ENCODE measurements around the gene KRT14. TPM values are rescaled to one million over a fixed set of nuclear protein-coding genes. Genes with fewer than 3 reads are reported as not detected.
"Not testable (repeated sequence)": the region's sequence is repeated elsewhere in the genome, so short reads cannot be mapped to it uniquely, and the experiment has no call there.

Gene KRT14
- total RNA-seq, 1 experiment from 2014 or later: not detected

DNA sequence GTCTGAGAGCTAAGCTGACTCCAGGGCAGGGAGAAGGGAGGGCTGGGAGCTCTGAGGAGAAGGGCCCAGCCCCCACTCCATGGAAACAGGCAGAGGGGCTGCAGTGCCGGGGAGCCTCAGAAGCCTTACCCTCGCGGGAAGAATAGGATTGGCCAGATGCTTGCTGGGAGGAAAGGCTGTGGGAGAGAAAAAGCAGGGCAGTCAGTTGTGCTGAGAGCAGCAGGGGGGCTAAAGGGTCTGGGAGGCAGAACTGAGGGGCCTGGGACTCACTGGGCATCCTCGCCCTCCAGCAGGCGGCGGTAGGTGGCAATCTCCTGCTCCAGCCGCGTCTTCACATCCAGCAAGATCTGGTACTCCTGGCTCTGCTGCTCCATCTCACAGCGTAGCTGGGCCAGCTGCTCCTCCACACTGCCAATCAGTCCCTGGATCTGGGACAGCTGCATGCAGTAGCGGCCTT, 23.4 kb upstream of the KRT14 start:
- H3K79me1 ChIP-seq (ENCODE audit: insufficient read depth, low read depth, low read length, poor library complexity, severe bottlenecking); H3K9ac ChIP-seq (ENCODE audit: extremely low read depth, insufficient read length, low read length); H3K9me3 ChIP-seq (ENCODE audit: control insufficient read depth, low read depth, low read length); H2BK5ac ChIP-seq (ENCODE audit: insufficient read length, low read length); H3K4me3 Mint-ChIP-seq; H3K27ac Mint-ChIP-seq; H2BK120ac ChIP-seq (ENCODE audit: low read depth, low read length, poor library complexity, severe bottlenecking); H3K23ac ChIP-seq (ENCODE audit: insufficient read length, low read depth, low read length); H3K79me2 ChIP-seq (ENCODE audit: insufficient read depth, low read length); H3T11ph ChIP-seq (ENCODE audit: low read length); H2BK15ac ChIP-seq (ENCODE audit: low read depth, low read length); H2AFZ ChIP-seq (ENCODE audit: low read length); H4K20me1 ChIP-seq (ENCODE audit: control insufficient read depth, insufficient read depth, insufficient read length); H3K4ac ChIP-seq (ENCODE audit: low read depth, low read length); H2AK5ac ChIP-seq (ENCODE audit: insufficient read length, low read length); H3K56ac ChIP-seq (ENCODE audit: insufficient read length, low read depth, low read length); H3K18ac ChIP-seq (ENCODE audit: insufficient read length, low read depth, low read length); H2BK20ac ChIP-seq (ENCODE audit: low read depth, low read length, poor library complexity, severe bottlenecking); H4K5ac ChIP-seq (ENCODE audit: insufficient read length, low read depth, low read length); H3K14ac ChIP-seq (ENCODE audit: insufficient read depth, low read length); H3K4me1 ChIP-seq (ENCODE audit: insufficient read depth, low read length); H4K8ac ChIP-seq (replicated peaks; ENCODE audit: insufficient read length, low read depth, low read length); H3K4me2 ChIP-seq (ENCODE audit: insufficient read depth, insufficient read length, low read length); H3K27ac ChIP-seq (ENCODE audit: insufficient read length, low read depth, low read length); H3K23me2 ChIP-seq (ENCODE audit: insufficient read length, low read depth, low read length, poor library complexity, severe bottlenecking); H2BK12ac ChIP-seq (ENCODE audit: insufficient read length, low read depth, low read length); H4K91ac ChIP-seq (ENCODE audit: insufficient read length, low read depth, low read length); H3K27me3 ChIP-seq (ENCODE audit: insufficient read depth, low read length): not testable (repeated sequence)
- peak; percentile 72 for TF ChIP-seq CTCF (conservative IDR thresholded peaks at IDR 0.05)
- Mint-ChIP-seq H3K27me3 (ENCODE audit: low read depth) (peaks cover 24% of the 10 kb centered on the region), H3K4me1 (peaks cover 6 to 10% of the 10 kb centered on the region in 2 experiments), H3K9me3 (peaks cover 14 to 16% of the 10 kb centered on the region in 2 experiments), H3K36me3 (ENCODE audit: insufficient read depth in 1 of 3, low read depth in 3 of 3) (peaks cover 1 to 13% (median 6%) of the 10 kb centered on the region in 3 experiments; a peak in 5 of 7 replicates)
- no CpG with 5 or more reads among the region's 10 CpGs for WGBS (ENCODE audit: extremely low coverage, insufficient read length, low lambda C conversion rate)
- DNase-seq: peak; percentile 90

DNA sequence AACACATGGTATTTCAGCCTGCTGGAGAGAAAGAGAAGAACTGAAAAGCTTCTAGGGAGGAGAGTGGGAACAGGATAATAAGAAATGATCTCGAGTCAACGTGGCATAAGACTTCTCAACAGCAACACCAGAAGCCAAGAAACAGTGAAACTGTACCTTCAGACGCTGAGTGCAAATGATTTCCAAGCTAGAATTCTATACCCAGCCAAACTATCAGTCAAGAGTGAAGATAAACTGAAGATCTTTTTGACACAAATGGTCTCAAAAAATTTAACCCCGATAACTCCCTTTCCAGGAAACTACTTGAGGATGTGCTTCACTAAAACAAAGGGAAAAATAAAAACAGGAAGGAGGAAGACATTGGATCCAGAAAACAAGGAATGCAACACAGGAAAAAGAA, 20.2 kb upstream of the KRT14 start:
- no CpG with 5 or more reads among the region's 4 CpGs for WGBS (ENCODE audit: extremely low coverage, insufficient read length, low lambda C conversion rate)
- H3K9ac ChIP-seq (ENCODE audit: extremely low read depth, insufficient read length, low read length); H3K23ac ChIP-seq (ENCODE audit: insufficient read length, low read depth, low read length); H2AK5ac ChIP-seq (ENCODE audit: insufficient read length, low read length); H3K18ac ChIP-seq (ENCODE audit: insufficient read length, low read depth, low read length); H3K27ac Mint-ChIP-seq; H3K23me2 ChIP-seq (ENCODE audit: insufficient read length, low read depth, low read length, poor library complexity, severe bottlenecking); H4K20me1 ChIP-seq (ENCODE audit: control insufficient read depth, insufficient read depth, insufficient read length); H2BK120ac ChIP-seq (ENCODE audit: low read depth, low read length, poor library complexity, severe bottlenecking); H3K27ac ChIP-seq (ENCODE audit: insufficient read length, low read depth, low read length); H3K4ac ChIP-seq (ENCODE audit: low read depth, low read length); H3K9me3 ChIP-seq (ENCODE audit: control insufficient read depth, low read depth, low read length); H3K79me2 ChIP-seq (ENCODE audit: insufficient read depth, low read length); H4K91ac ChIP-seq (ENCODE audit: insufficient read length, low read depth, low read length); H3K27me3 ChIP-seq (ENCODE audit: insufficient read depth, low read length); H3K79me1 ChIP-seq (ENCODE audit: insufficient read depth, low read depth, low read length, poor library complexity, severe bottlenecking); H3K4me1 ChIP-seq (ENCODE audit: insufficient read depth, low read length); H3K4me2 ChIP-seq (ENCODE audit: insufficient read depth, insufficient read length, low read length); H3K4me1 Mint-ChIP-seq; H2BK20ac ChIP-seq (ENCODE audit: low read depth, low read length, poor library complexity, severe bottlenecking); H2BK5ac ChIP-seq (ENCODE audit: insufficient read length, low read length); H2BK12ac ChIP-seq (ENCODE audit: insufficient read length, low read depth, low read length); DNase-seq; H3K4me3 Mint-ChIP-seq; H2BK15ac ChIP-seq (ENCODE audit: low read depth, low read length); H3K56ac ChIP-seq (ENCODE audit: insufficient read length, low read depth, low read length); H4K8ac ChIP-seq (replicated peaks; ENCODE audit: insufficient read length, low read depth, low read length); H2AFZ ChIP-seq (ENCODE audit: low read length); H4K5ac ChIP-seq (ENCODE audit: insufficient read length, low read depth, low read length); H3K14ac ChIP-seq (ENCODE audit: insufficient read depth, low read length); H3T11ph ChIP-seq (ENCODE audit: low read length): not testable (repeated sequence)
- H3K9me3 Mint-ChIP-seq: peaks cover 14 to 16% of the 10 kb centered on the region in 2 experiments
- peaks cover 28% of the 10 kb centered on the region for H3K27me3 Mint-ChIP-seq (ENCODE audit: low read depth)
- peaks cover 1 to 13% (median 6%) of the 10 kb centered on the region in 3 experiments; a peak in 5 of 7 replicates for H3K36me3 Mint-ChIP-seq (ENCODE audit: insufficient read depth in 1 of 3, low read depth in 3 of 3)

All from H9 (cell line).